Measurements from ENCODE around the gene LAMTOR3. TPM values are rescaled to one million over a fixed set of nuclear protein-coding genes. Genes with fewer than 3 reads are reported as not detected.

Gene LAMTOR3
- polyA plus RNA-seq, 1 donor = 83.0 TPM

DNA sequence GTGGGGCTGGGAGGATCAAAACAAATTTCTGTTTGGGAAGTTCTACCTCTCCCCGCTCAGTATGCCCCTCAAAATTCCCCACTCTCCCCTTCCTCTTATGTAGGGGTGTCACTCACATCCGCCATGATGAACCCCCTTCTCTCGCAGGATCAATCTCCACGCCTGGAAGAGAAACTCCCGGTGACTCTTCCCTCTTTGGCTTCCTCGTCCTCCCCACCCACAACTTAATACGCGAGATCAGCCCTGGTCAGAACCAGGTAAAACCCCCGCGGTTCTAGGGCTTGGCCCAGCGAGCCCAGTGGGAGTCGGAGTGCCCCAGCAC lies 427 bp downstream of the LAMTOR3 start:
- 20% methylated on average over 1 of the region's 12 CpGs for WGBS (ENCODE audit: insufficient coverage, low lambda C conversion rate)
- H3K4me3 ChIP-seq (ENCODE audit: low read length) = peak overlapping the region; percentile 96
- DNase-seq = no peak
- no peaks in the 10 kb centered on the region for H3K9me3 ChIP-seq (ENCODE audit: control insufficient read depth, low read depth, low read length)
- H3K27me3 ChIP-seq (ENCODE audit: control insufficient read depth, insufficient read depth, low read length) = no peaks in the 10 kb centered on the region
- H3K27ac ChIP-seq (ENCODE audit: low read length) = peak overlapping the region; percentile 91
- no peaks in the 10 kb centered on the region for H3K4me1 ChIP-seq (ENCODE audit: control insufficient read depth, insufficient read depth, low read length)
- peaks cover 3% of the 10 kb centered on the region for H3K36me3 ChIP-seq (ENCODE audit: control insufficient read depth, insufficient read depth, low read length)

DNA sequence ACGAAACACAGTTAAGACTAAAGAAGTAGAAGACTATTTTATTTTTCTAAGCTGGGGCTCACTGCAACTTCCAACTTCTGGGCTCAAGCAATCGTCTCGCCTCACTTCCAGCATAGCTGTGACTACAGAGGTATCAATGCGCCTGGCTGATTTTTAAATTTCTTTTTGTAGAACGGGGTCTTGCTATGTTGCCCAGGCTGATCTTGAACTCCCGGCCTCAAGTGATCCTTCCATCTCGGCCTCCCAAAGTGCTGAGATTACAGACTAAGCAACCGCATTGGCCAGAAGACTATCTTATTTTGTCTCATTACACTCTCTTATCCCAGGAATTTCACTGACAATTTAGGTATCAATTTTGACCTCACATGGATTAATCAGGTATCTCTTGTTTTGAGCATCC lies 1.2 kb downstream of the LAMTOR3 start:
- no peak for DNase-seq
- H3K36me3 ChIP-seq (ENCODE audit: control insufficient read depth, insufficient read depth, low read length) = peaks cover 3% of the 10 kb centered on the region
- no peaks in the 10 kb centered on the region for H3K4me1 ChIP-seq (ENCODE audit: control insufficient read depth, insufficient read depth, low read length)
- no peaks in the 10 kb centered on the region for H3K27me3 ChIP-seq (ENCODE audit: control insufficient read depth, insufficient read depth, low read length)
- H3K4me3 ChIP-seq (ENCODE audit: low read length) = peak overlapping the region; percentile 96
- WGBS (ENCODE audit: insufficient coverage, low lambda C conversion rate) = 100% methylated on average over 1 of the region's 8 CpGs
- H3K27ac ChIP-seq (ENCODE audit: low read length) = peak overlapping the region; percentile 91
- no peaks in the 10 kb centered on the region for H3K9me3 ChIP-seq (ENCODE audit: control insufficient read depth, low read depth, low read length)

DNA sequence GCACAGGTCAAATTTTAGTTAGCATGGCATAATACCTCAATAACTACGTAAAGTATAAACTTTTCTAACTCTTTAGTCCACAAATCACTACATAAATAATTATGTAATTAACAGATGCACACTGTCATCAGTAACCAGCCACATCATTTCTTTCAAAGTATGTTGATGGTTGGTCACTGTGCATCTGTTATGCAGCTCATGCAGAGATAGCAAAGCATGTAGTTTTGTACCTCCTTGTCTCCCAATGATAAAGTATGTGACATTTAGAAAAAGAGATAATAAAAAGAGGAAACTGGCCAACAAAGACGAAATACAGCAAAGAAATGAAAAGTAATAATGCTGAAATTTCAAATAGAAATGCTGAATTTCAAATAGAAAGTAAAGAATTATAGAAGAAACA lies 2.9 kb downstream of the LAMTOR3 start:
- no peaks in the 10 kb centered on the region for H3K9me3 ChIP-seq (ENCODE audit: control insufficient read depth, low read depth, low read length)
- no peak overlapping the region for H3K27ac ChIP-seq (ENCODE audit: low read length)
- H3K27me3 ChIP-seq (ENCODE audit: control insufficient read depth, insufficient read depth, low read length) = no peaks in the 10 kb centered on the region
- no peak overlapping the region for H3K4me3 ChIP-seq (ENCODE audit: low read length)
- 94% methylated on average over 1 of the region's 2 CpGs for WGBS (ENCODE audit: insufficient coverage, low lambda C conversion rate)
- no peaks in the 10 kb centered on the region for H3K4me1 ChIP-seq (ENCODE audit: control insufficient read depth, insufficient read depth, low read length)
- H3K36me3 ChIP-seq (ENCODE audit: control insufficient read depth, insufficient read depth, low read length) = peaks cover 4% of the 10 kb centered on the region
- DNase-seq = no peak

DNA sequence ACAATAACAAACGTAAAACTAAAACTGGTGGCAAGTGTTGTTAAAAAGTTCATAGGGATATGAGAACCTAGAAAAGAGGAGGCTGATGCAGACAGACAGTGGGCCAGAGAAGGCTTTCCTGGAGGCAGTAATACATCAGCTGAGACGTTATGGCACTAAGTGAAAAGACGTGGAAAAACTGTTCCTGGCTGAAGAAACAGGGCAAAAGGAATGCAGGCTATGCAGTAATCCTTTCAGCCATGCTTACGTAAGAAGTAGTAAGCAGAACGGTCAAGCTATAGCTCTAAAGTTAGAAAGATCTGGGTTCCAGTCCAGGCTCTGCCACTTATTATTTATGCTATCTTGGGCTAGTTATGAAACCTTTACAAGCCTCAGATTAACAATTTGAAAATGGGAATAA lies 6.4 kb downstream of the LAMTOR3 start:
- 76% methylated on average over 5 of the region's 5 CpGs for whole genome bisulfite sequencing (ENCODE audit: insufficient coverage, low lambda C conversion rate)
- H3K9me3 ChIP-seq (ENCODE audit: control insufficient read depth, low read depth, low read length) = no peaks in the 10 kb centered on the region
- no peak for DNase-seq
- no peaks in the 10 kb centered on the region for H3K27me3 ChIP-seq (ENCODE audit: control insufficient read depth, insufficient read depth, low read length)
- H3K27ac ChIP-seq (ENCODE audit: low read length) = no peak overlapping the region
- no peak overlapping the region for H3K4me3 ChIP-seq (ENCODE audit: low read length)
- H3K4me1 ChIP-seq (ENCODE audit: control insufficient read depth, insufficient read depth, low read length) = no peaks in the 10 kb centered on the region
- peaks cover 15% of the 10 kb centered on the region for H3K36me3 ChIP-seq (ENCODE audit: control insufficient read depth, insufficient read depth, low read length)

DNA sequence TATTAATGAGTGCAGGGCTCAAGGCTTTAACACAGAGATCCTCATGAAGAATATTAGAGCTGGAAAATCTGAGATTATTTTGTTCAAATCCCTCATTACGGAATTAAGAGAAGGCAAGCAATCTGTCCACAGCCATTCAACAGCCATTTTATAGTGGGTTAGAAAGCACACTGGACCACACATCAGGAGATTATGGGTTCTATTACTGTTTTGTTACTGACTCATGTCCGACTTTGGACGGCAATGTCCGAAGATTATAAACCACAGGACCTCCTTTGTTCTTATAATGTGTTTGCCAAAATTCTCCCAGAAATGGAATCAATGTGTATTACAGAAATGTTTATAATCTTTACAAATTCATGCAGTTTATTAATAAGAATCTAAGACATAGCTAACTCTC lies 8.1 kb downstream of the LAMTOR3 start:
- H3K36me3 ChIP-seq (ENCODE audit: control insufficient read depth, insufficient read depth, low read length) = peaks cover 24% of the 10 kb centered on the region
- H3K4me1 ChIP-seq (ENCODE audit: control insufficient read depth, insufficient read depth, low read length) = no peaks in the 10 kb centered on the region
- no peak for DNase-seq
- no peak overlapping the region for H3K27ac ChIP-seq (ENCODE audit: low read length)
- H3K4me3 ChIP-seq (ENCODE audit: low read length) = no peak overlapping the region
- no peaks in the 10 kb centered on the region for H3K27me3 ChIP-seq (ENCODE audit: control insufficient read depth, insufficient read depth, low read length)
- no peaks in the 10 kb centered on the region for H3K9me3 ChIP-seq (ENCODE audit: control insufficient read depth, low read depth, low read length)
- whole genome bisulfite sequencing (ENCODE audit: insufficient coverage, low lambda C conversion rate) = no CpG with 5 or more reads among the region's 4 CpGs

DNA sequence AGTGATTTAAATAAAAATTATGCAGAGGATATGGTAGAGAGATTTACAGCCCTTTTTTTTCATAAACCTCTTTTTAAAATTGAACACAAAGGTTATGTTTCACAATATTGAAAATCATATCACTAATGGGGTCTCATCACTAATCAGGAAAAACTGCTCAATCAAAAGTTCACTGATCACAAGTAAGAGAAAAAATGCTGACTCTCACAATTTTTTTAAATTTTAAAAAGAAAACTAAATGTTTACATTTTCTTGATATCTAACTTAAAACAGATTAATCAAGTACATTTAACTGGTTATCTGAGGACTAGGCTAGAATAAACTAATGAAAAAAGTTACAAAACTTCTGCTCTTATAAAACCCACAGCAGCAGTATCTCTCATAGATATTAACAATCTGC lies 8.5 kb downstream of the LAMTOR3 start:
- DNase-seq = no peak
- no peak overlapping the region for H3K27ac ChIP-seq (ENCODE audit: low read length)
- H3K27me3 ChIP-seq (ENCODE audit: control insufficient read depth, insufficient read depth, low read length) = no peaks in the 10 kb centered on the region
- no peaks in the 10 kb centered on the region for H3K9me3 ChIP-seq (ENCODE audit: control insufficient read depth, low read depth, low read length)
- H3K4me3 ChIP-seq (ENCODE audit: low read length) = no peak overlapping the region
- peaks cover 27% of the 10 kb centered on the region for H3K36me3 ChIP-seq (ENCODE audit: control insufficient read depth, insufficient read depth, low read length)
- H3K4me1 ChIP-seq (ENCODE audit: control insufficient read depth, insufficient read depth, low read length) = no peaks in the 10 kb centered on the region

DNA sequence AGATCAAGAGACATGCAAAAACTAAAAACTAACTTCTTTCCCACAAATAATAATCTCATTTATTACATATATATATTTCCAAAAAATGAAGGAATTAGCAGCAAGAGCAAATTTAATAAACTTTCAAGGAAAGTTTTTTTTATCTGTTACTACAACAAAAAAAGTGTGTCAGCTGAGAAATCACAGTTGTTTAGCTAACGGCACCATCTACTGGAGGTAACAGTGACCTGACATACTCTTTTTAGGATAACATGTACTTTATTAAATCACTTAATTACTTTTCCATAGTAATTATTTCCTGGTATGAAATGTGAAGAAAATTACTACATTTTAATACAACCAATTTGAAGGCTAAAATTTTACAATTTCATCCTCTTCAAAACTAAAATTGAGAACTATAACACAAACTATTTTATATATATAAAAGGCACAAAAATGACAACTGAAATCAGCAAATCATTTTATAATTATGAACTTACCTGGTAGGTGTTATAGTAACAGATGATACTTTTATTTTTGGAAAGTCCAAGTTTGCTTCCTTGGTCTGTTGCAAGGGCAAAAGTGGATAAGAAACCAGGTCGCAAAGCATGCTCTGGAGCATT lies 9.1 kb downstream of the LAMTOR3 start:
- no peak for DNase-seq
- Histone ChIP-seq H3K27me3 (ENCODE audit: control insufficient read depth, insufficient read depth, low read length) (no peaks in the 10 kb centered on the region), H3K4me3 (ENCODE audit: low read length) (no peak overlapping the region), H3K4me1 (ENCODE audit: control insufficient read depth, insufficient read depth, low read length) (no peaks in the 10 kb centered on the region), H3K27ac (ENCODE audit: low read length) (no peak overlapping the region), H3K36me3 (ENCODE audit: control insufficient read depth, insufficient read depth, low read length) (peaks cover 32% of the 10 kb centered on the region), H3K9me3 (ENCODE audit: control insufficient read depth, low read depth, low read length) (no peaks in the 10 kb centered on the region)
- WGBS (ENCODE audit: insufficient coverage, low lambda C conversion rate) = 70% methylated on average over 2 of the region's 2 CpGs

DNA sequence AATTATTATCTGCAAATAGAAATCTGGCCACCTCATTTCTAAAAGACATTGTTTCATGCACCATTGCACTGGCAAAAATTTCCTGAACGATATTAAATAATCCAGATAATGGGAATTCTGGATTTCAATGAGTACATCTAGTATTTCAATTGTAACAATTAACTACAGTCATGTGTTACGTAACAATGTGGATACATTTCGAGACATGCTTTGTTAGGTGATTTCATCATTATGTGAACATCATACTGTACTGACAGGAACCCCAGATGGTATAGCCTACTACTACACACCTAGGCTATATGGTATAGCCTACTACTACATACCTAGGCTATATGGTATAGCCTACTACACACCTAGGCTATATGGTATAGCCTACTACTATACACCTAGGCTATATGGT lies 14.8 kb downstream of the LAMTOR3 start:
- Histone ChIP-seq H3K27me3 (ENCODE audit: control insufficient read depth, insufficient read depth, low read length) (no peaks in the 10 kb centered on the region), H3K36me3 (ENCODE audit: control insufficient read depth, insufficient read depth, low read length) (peaks cover 30% of the 10 kb centered on the region), H3K4me3 (ENCODE audit: low read length) (no peak overlapping the region), H3K27ac (ENCODE audit: low read length) (no peak overlapping the region), H3K9me3 (ENCODE audit: control insufficient read depth, low read depth, low read length) (no peaks in the 10 kb centered on the region), H3K4me1 (ENCODE audit: control insufficient read depth, insufficient read depth, low read length) (no peaks in the 10 kb centered on the region)
- 83% methylated on average over 1 of the region's 3 CpGs for WGBS (ENCODE audit: insufficient coverage, low lambda C conversion rate)
- no peak for DNase-seq

DNA sequence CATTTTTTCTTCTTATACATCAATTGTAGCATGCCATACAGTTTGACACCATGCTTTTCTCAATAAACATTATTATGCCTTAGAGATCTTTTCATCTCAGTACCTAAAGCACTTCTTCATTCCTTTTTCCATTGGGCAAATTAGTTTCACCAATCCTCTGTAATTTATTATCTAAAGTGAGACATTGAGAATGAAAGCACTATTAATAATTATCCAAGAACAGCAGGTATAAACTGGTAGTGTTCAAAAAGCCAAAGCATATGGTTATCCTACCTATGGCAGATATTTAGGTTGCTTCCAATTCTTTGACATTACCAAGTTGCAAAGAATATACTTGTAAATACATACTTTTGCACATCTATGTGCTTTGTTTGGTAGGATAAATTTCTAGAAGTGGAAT lies 15.6 kb downstream of the LAMTOR3 start:
- DNase-seq = no peak
- Histone ChIP-seq H3K27me3 (ENCODE audit: control insufficient read depth, insufficient read depth, low read length) (no peaks in the 10 kb centered on the region), H3K27ac (ENCODE audit: low read length) (no peak overlapping the region), H3K36me3 (ENCODE audit: control insufficient read depth, insufficient read depth, low read length) (peaks cover 26% of the 10 kb centered on the region), H3K4me3 (ENCODE audit: low read length) (no peak overlapping the region), H3K4me1 (ENCODE audit: control insufficient read depth, insufficient read depth, low read length) (no peaks in the 10 kb centered on the region), H3K9me3 (ENCODE audit: control insufficient read depth, low read depth, low read length) (no peaks in the 10 kb centered on the region)

DNA sequence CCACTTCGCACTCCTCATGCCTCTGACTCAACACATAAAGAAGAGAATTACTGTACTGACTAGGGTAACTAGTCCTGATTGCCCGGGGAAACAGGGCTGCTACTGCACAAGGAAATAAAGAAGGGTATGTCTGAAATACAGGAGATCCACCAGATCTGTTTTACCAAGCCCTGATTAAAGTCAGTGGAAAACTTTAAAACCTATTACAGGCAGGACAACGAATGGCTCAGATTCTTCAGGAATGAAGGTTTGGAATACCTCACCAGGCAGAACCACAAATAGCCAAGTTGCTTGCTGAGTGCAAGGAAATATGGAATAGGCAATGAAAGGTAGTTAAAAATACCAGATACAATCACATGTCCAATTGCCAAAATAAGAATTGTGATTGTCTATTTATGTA lies 17.3 kb downstream of the LAMTOR3 start:
- WGBS (ENCODE audit: insufficient coverage, low lambda C conversion rate) = no CpG with 5 or more reads among the region's 3 CpGs

DNA sequence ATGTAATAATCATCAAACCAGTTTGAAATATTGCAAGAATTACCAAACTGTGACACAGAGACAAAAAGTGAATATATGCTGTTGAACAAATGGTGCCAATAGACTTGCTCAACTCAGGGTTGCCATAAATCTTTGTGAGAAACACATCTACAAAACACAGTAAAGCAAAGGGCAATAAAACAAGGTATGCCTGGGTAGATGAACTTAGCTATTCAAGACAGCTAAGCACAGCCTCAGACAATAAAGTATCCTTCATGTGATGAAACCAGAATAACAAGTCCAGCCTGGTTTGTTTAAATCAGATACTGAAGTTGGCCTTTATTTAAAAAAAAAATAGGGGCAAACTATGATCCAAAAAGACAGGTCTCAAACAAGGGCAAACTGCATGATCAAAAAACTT lies 19.2 kb downstream of the LAMTOR3 start:
- DNase-seq = peak; percentile 58 to 72
- Histone ChIP-seq H3K27me3 (ENCODE audit: control insufficient read depth, insufficient read depth, low read length) (no peaks in the 10 kb centered on the region), H3K4me1 (ENCODE audit: control insufficient read depth, insufficient read depth, low read length) (no peaks in the 10 kb centered on the region), H3K27ac (ENCODE audit: low read length) (peak overlapping the region; percentile 32), H3K36me3 (ENCODE audit: control insufficient read depth, insufficient read depth, low read length) (peaks cover 8% of the 10 kb centered on the region), H3K4me3 (ENCODE audit: low read length) (no peak overlapping the region), H3K9me3 (ENCODE audit: control insufficient read depth, low read depth, low read length) (no peaks in the 10 kb centered on the region)

More for the DNA sequence above, 17.3 kb downstream of the LAMTOR3 start:
- H3K9me3 ChIP-seq (ENCODE audit: control insufficient read depth, low read depth, low read length) = no peaks in the 10 kb centered on the region
- no peak for DNase-seq
- no peaks in the 10 kb centered on the region for H3K4me1 ChIP-seq (ENCODE audit: control insufficient read depth, insufficient read depth, low read length)
- no peaks in the 10 kb centered on the region for H3K27me3 ChIP-seq (ENCODE audit: control insufficient read depth, insufficient read depth, low read length)
- no peak overlapping the region for H3K27ac ChIP-seq (ENCODE audit: low read length)
- H3K36me3 ChIP-seq (ENCODE audit: control insufficient read depth, insufficient read depth, low read length) = peaks cover 23% of the 10 kb centered on the region
- H3K4me3 ChIP-seq (ENCODE audit: low read length) = no peak overlapping the region
